Rectal smooth muscle tissue (tissue), 1 donor: ENCODE results near the gene GIMAP6.
"Not testable (repeated sequence)": the region's sequence is repeated elsewhere in the genome, so short reads cannot be mapped to it uniquely, and the experiment has no call there.

Source experiments
- H3K27ac ChIP-seq: one replicate; pipeline ENCODE4 v1.7.0; 2013; ENCODE audit warnings: low read depth, low read length, inconsistent platforms
- H3K27me3 ChIP-seq: one replicate; pipeline ENCODE4 v1.7.0; 2013; ENCODE audit warnings: low read length; ENCODE audit not compliant: control insufficient read depth, insufficient read depth
- H3K36me3 ChIP-seq: one replicate; pipeline ENCODE4 v1.7.0; 2013; ENCODE audit warnings: low read length; ENCODE audit not compliant: control insufficient read depth, insufficient read depth
- H3K4me1 ChIP-seq: one replicate; pipeline ENCODE4 v1.7.0; 2013; ENCODE audit warnings: low read length; ENCODE audit not compliant: control insufficient read depth, insufficient read depth
- H3K4me3 ChIP-seq: one replicate; pipeline ENCODE4 v1.7.0; 2013; ENCODE audit warnings: low read length
- H3K9ac ChIP-seq: one replicate; pipeline ENCODE4 v1.7.0; 2013; ENCODE audit warnings: low read length

Gene GIMAP6

GRCh38 chr7:150663802-150664494, 31.8 kb upstream of the GIMAP6 start:
- Histone ChIP-seq H3K27me3 (no peaks in the 10 kb centered on the region), H3K4me3 (no peak overlapping the region), H3K27ac (no peak overlapping the region), H3K9ac (no peak overlapping the region), H3K4me1 (no peaks in the 10 kb centered on the region), H3K36me3 (no peaks in the 10 kb centered on the region)

GRCh38 chr7:150662821-150663220, 30.6 kb upstream of the GIMAP6 start:
- H3K4me1 ChIP-seq, H3K4me3 ChIP-seq, H3K27ac ChIP-seq, H3K9ac ChIP-seq, H3K27me3 ChIP-seq, H3K36me3 ChIP-seq: not testable (repeated sequence)

GRCh38 chr7:150660939-150661613, 28.9 kb upstream of the GIMAP6 start:
- H3K4me3 ChIP-seq = no peak overlapping the region
- H3K27me3 ChIP-seq = no peaks in the 10 kb centered on the region
- no peak overlapping the region for H3K9ac ChIP-seq
- no peaks in the 10 kb centered on the region for H3K4me1 ChIP-seq
- H3K36me3 ChIP-seq = no peaks in the 10 kb centered on the region
- no peak overlapping the region for H3K27ac ChIP-seq

GRCh38 chr7:150657526-150657925, 25.3 kb upstream of the GIMAP6 start:
- no peaks in the 10 kb centered on the region for H3K4me1 ChIP-seq
- no peak overlapping the region for H3K27ac ChIP-seq
- H3K27me3 ChIP-seq = no peaks in the 10 kb centered on the region
- no peak overlapping the region for H3K9ac ChIP-seq
- H3K4me3 ChIP-seq = no peak overlapping the region
- H3K36me3 ChIP-seq = no peaks in the 10 kb centered on the region

- Histone ChIP-seq H3K9ac (no peak overlapping the region), H3K4me3 (no peak overlapping the region), H3K27ac (no peak overlapping the region), H3K36me3 (no peaks in the 10 kb centered on the region), H3K27me3 (no peaks in the 10 kb centered on the region), H3K4me1 (no peaks in the 10 kb centered on the region)
Observed at GRCh38 chr7:150656047-150656446, 23.9 kb upstream of the GIMAP6 start.

- no peaks in the 10 kb centered on the region for H3K27me3 ChIP-seq
- H3K4me3 ChIP-seq = no peak overlapping the region
- no peak overlapping the region for H3K27ac ChIP-seq
- no peak overlapping the region for H3K9ac ChIP-seq
- H3K4me1 ChIP-seq = no peaks in the 10 kb centered on the region
- no peaks in the 10 kb centered on the region for H3K36me3 ChIP-seq
Observed at GRCh38 chr7:150654692-150655091, 22.5 kb upstream of the GIMAP6 start.

- Histone ChIP-seq H3K27me3 (no peaks in the 10 kb centered on the region), H3K27ac (no peak overlapping the region), H3K9ac (no peak overlapping the region), H3K36me3 (no peaks in the 10 kb centered on the region), H3K4me1 (no peaks in the 10 kb centered on the region), H3K4me3 (no peak overlapping the region)
Observed at GRCh38 chr7:150649080-150649385, 16.8 kb upstream of the GIMAP6 start.

- no peaks in the 10 kb centered on the region for H3K36me3 ChIP-seq
- no peak overlapping the region for H3K9ac ChIP-seq
- H3K4me3 ChIP-seq = no peak overlapping the region
- no peaks in the 10 kb centered on the region for H3K27me3 ChIP-seq
- H3K4me1 ChIP-seq = no peaks in the 10 kb centered on the region
- no peak overlapping the region for H3K27ac ChIP-seq
Observed at GRCh38 chr7:150648353-150649079, 16.3 kb upstream of the GIMAP6 start.

GRCh38 chr7:150645259-150646020, 13.3 kb upstream of the GIMAP6 start:
- H3K36me3 ChIP-seq = no peaks in the 10 kb centered on the region
- H3K9ac ChIP-seq = no peak overlapping the region
- H3K4me3 ChIP-seq = no peak overlapping the region
- no peak overlapping the region for H3K27ac ChIP-seq
- H3K4me1 ChIP-seq = no peaks in the 10 kb centered on the region
- no peaks in the 10 kb centered on the region for H3K27me3 ChIP-seq

GRCh38 chr7:150642926-150643325, 10.7 kb upstream of the GIMAP6 start:
- H3K4me1 ChIP-seq = no peaks in the 10 kb centered on the region
- no peak overlapping the region for H3K27ac ChIP-seq
- H3K27me3 ChIP-seq = no peaks in the 10 kb centered on the region
- no peak overlapping the region for H3K9ac ChIP-seq
- H3K4me3 ChIP-seq = no peak overlapping the region
- H3K36me3 ChIP-seq = no peaks in the 10 kb centered on the region

- Histone ChIP-seq H3K36me3 (no peaks in the 10 kb centered on the region), H3K27ac (no peak overlapping the region), H3K27me3 (no peaks in the 10 kb centered on the region), H3K4me3 (no peak overlapping the region), H3K4me1 (no peaks in the 10 kb centered on the region), H3K9ac (no peak overlapping the region)
Observed at GRCh38 chr7:150641854-150642253, 9.7 kb upstream of the GIMAP6 start.

GRCh38 chr7:150633926-150634325, 1.7 kb upstream of the GIMAP6 start:
- Histone ChIP-seq H3K9ac (no peak overlapping the region), H3K27ac (no peak overlapping the region), H3K27me3 (no peaks in the 10 kb centered on the region), H3K4me3 (no peak overlapping the region), H3K36me3 (no peaks in the 10 kb centered on the region), H3K4me1 (no peaks in the 10 kb centered on the region)
